Bronchial epithelial cell (primary cell): Measurements from ENCODE around the gene WHAMM. TPM values are rescaled to one million over a fixed set of nuclear protein-coding genes. Genes with fewer than 3 reads are reported as not detected.
A peak's percentile ranks its signal among the peaks of the same experiment; 100 is the strongest.

ENCODE experiments used
- DNase-seq: peaks from one replicate; pipeline ENCODE4 v3.0.0-alpha.2; 2010; ENCODE audit warnings: low read depth
- FAIRE-seq: peaks from 2 replicates; lab custom pipeline; 2011; peaks lifted over from hg19 to GRCh38; lab: Jason Lieb, UNC
- H3K27me3 ChIP-seq: 2 replicates; pipeline ENCODE4 v1.5.1; 2011; ENCODE audit warnings: low read length; ENCODE audit not compliant: control insufficient read depth, insufficient read depth
- H3K36me3 ChIP-seq: 2 replicates; pipeline ENCODE4 v1.5.1; 2011; ENCODE audit warnings: low read length; ENCODE audit not compliant: control insufficient read depth, insufficient read depth
- H3K4me3 ChIP-seq: 2 replicates; pipeline ENCODE4 v1.5.1; 2011; ENCODE audit warnings: mild to moderate bottlenecking, low read depth, low read length, control low read depth
- CTCF ChIP-seq: IDR thresholded peaks from 2 replicates; pipeline ENCODE4 v1.5.1; 2011; ENCODE audit warnings: mild to moderate bottlenecking, moderate library complexity, low read length, control low read depth, inconsistent platforms; ENCODE audit not compliant: insufficient read depth, severe bottlenecking
- total RNA-seq: library from RNA; depleted of rRNA; stranded (reverse); fragments of >200 nt; gene quantifications from 2 replicates; pipeline ENCODE4 v1.2.1, GENCODE V29; 2014

The WHAMM gene
- total RNA-seq, 1 donor from 2014 or later: 3.2 TPM

DNA sequence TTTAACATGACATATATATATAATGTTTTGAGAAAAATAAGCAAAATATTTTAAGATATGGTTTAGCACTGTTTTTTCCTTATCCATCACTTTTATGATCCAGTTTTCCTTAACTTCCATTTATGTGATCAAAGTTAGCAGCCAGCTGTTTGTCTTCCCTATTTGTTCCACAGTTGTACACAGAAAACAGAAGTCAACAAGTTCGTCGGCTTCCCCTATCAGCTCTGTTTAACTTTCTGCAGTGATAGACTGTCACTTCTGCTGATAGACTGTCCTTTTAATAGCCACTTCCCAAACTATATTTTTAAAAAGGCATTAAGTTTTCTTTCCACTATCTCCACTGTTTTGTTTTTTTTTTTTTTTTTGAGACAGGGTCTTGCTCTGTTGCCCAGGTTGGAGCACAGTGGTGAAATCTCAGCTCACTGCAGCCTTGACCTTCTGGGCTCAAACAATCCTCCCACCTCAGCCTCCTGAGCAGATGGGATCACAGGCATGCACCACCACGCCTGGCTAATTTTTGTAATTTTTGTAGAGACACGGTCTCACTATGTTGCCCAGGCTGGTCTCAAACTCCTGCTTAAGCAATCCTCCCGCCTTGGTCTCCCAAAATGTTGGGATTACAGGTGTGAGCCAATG, 10.8 kb upstream of the WHAMM start:
- TF ChIP-seq CTCF: no peak
- H3K4me3 ChIP-seq: no peak overlapping the region
- H3K36me3 ChIP-seq: no peaks in the 10 kb centered on the region
- FAIRE-seq (no peak), DNase-seq (no peak)
- H3K27me3 ChIP-seq: no peaks in the 10 kb centered on the region

GRCh38 chr15:82799183-82799841, 10.1 kb upstream of the WHAMM start:
- TF ChIP-seq CTCF: no peak
- Histone ChIP-seq H3K4me3 (no peak overlapping the region), H3K36me3 (no peaks in the 10 kb centered on the region), H3K27me3 (no peaks in the 10 kb centered on the region)
- DNase-seq: no peak
- no peak for FAIRE-seq

GRCh38 chr15:82802497-82802896, 6.9 kb upstream of the WHAMM start:
- no peak overlapping the region for H3K4me3 ChIP-seq
- DNase-seq (no peak), FAIRE-seq (no peak)
- H3K27me3 ChIP-seq: no peaks in the 10 kb centered on the region
- TF ChIP-seq CTCF: no peak
- H3K36me3 ChIP-seq: no peaks in the 10 kb centered on the region

GRCh38 chr15:82803793-82804574, 5.4 kb upstream of the WHAMM start:
- no peak for TF ChIP-seq CTCF
- peak; percentile 33 for DNase-seq
- Histone ChIP-seq H3K27me3 (no peaks in the 10 kb centered on the region), H3K36me3 (no peaks in the 10 kb centered on the region), H3K4me3 (no peak overlapping the region)
- FAIRE-seq: no peak

DNA sequence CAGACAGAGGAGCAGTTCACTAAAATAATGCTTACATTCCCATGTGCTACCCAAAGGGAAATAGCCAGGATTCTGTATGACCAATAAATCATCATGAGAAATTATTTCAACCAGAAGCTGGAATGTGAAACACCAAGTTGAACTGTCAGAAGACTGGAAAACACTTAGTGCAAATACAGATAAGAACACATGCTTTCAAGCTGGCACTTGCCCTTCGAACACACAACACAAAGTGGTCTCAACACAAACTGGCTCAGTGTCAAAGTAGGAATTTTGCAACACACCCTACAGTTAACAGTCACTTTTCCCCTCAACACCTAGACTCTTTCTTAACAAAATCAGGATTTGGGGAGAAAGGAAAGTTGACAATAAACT, 4.9 kb upstream of the WHAMM start:
- DNase-seq (peak; percentile 92), FAIRE-seq (no peak)
- no peak for TF ChIP-seq CTCF
- H3K27me3 ChIP-seq: no peaks in the 10 kb centered on the region
- no peaks in the 10 kb centered on the region for H3K36me3 ChIP-seq
- H3K4me3 ChIP-seq: no peak overlapping the region
